Limb (tissue), 2 donors: ENCODE results near the gene CHRD.
"Not testable (repeated sequence)": the region's sequence is repeated elsewhere in the genome, so short reads cannot be mapped to it uniquely, and the experiment has no call there.

Experiments
- DNase-seq, 2 donors: peaks; one replicate each; pipeline ENCODE4 v3.0.0-alpha.2; 2016; ENCODE audit errors: extremely low spot score in 2 of 2

CHRD gene

DNA sequence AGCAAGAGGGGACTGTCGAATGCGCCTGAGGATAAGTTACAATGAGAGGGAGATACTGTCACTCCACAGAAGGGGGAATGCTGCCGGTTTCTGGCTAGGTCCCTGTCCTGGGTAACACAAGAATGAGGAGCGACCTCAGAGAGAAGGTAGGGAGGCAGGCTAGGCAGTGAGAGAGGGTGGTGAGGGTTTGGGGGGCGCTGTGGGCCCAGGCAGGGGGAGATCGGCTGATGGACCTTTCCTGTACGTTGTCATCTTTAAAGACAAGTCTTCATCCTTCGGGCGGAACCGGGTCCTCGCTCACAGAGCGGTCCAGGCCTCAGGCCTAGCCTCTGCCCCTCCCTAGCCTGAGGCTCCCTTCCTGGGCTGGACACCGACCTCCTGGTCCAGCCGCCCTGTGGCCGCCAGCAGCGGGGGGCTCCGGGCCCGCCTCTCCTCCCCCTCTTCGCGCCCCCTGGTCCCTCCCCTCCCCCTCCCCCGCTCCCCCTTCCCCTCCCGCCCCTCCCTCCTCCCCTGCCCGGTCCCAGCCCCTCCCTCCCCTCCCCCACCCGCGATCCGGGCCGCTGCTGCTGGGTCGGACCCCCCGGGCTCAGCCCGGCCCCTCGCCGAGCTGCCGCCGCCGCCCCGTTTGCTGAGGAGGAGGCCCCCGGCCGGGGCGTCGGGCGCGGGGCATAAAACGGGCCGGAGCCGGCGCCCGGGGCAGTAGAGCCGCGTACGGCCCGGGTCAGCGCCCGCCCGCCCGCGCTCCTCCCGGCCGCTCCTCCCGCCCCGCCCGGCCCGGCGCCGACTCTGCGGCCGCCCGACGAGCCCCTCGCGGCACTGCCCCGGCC, at the start of gene CHRD:
TSS of gene CHRD (plus strand) at position 697 of the 827 bp plus-strand sequence. CDS start 265 bp downstream, outside the sequence.
- peak in 1 of 2 donors; percentile 79 for DNase-seq

- DNase-seq = no peak
These were observed 47.3 kb upstream of the CHRD start for GRCh38 chr3:184332370-184333090.

DNA sequence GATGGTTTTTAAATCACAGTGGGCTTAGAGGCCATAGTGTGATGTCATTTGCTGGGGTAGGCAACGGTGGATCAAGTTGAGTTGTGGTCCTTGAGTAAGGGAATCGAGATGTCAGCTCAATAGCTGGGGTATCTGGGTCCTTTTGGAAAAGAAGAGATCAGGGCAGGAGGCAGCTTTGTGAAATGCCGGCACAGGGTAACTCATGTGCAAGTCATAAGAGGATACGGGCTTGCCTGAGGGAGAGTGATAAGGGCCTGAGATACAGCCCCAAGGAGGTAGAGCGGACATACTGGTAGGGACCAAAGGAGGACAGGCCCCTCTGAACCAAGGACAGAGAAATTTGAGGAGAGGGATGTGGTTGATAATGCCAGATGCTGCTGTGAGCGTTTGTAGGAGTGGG, 46.7 kb upstream of the CHRD start:
- no peak for DNase-seq

GRCh38 chr3:184333700-184334099, 46.2 kb upstream of the CHRD start:
- DNase-seq = no peak

GRCh38 chr3:184334470-184335158, 45.2 kb upstream of the CHRD start:
- no peak for DNase-seq

GRCh38 chr3:184335291-184335660, 44.6 kb upstream of the CHRD start:
- no peak for DNase-seq

GRCh38 chr3:184335661-184336546, 44.0 kb upstream of the CHRD start:
- DNase-seq = peak; percentile 87 to 96

- DNase-seq = peak; percentile 61 to 69
These were observed 43.1 kb upstream of the CHRD start for GRCh38 chr3:184336547-184337398.

DNA sequence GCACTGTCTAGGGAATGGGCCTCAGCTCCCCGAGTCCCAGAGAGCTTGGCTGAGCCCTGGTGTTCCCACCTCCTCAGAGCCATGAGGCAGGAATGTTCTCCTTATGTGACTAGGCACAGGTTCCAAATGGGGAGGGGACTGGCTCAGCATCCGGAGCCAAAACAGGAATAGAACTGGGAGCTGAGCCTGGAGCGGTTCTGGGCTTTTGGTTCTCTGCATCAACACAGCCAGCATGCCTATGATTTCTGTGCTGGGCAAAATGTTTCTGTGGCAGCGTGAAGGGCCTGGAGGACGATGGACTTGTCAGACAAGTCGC, 42.5 kb upstream of the CHRD start, which contains the start of gene FAM131A:
TSS of gene FAM131A (plus strand) at position 202 of the 316 bp plus-strand sequence. CDS start at position 233, 31 bp downstream.
- DNase-seq = peak; percentile 46 to 72

- no peak for DNase-seq
These were observed 41.9 kb upstream of the CHRD start for GRCh38 chr3:184337981-184338380.

DNA sequence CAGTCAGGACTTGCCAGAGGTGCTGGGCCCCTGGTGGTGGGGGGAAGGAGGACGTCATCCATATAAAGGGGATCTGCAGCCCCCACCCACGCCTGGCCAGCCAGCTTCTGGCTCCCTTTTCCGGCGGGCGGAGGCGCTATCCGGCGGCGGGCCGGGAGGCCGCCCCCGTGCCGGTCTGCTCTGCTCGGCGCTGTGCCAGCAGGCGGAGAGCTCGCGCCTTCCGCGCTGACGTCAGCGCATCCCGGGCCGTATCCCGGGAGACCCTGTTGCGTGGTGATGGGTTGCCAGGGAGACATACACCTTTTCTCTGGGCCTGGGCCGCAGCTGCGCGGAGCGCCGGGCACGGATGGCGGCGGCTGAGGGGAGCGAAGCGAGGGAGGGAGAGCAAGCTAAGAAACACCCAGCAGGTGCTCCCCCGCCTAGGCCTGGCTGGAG, 41.3 kb upstream of the CHRD start:
- DNase-seq = peak; percentile 83 to 95

DNA sequence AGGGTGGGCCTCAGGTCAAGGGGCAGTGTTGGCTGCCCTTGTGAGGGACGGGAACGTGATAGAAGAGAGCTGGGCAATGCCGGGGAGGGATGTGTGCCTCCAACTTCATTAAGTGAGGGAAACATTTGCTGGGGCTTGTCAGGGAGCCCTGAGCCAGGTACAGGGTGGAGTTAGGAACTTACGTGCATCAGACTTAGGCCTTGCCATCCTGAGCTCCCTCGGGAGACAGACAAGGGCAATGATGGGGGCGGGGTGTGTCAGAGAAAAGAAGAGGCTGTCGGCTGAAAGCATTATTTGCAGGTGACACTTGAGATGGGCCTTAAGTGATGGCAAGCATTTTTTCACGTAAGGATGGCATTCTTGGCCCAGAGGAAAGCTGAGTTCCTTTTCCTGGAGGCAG, 40.9 kb upstream of the CHRD start:
- DNase-seq = no peak

DNA sequence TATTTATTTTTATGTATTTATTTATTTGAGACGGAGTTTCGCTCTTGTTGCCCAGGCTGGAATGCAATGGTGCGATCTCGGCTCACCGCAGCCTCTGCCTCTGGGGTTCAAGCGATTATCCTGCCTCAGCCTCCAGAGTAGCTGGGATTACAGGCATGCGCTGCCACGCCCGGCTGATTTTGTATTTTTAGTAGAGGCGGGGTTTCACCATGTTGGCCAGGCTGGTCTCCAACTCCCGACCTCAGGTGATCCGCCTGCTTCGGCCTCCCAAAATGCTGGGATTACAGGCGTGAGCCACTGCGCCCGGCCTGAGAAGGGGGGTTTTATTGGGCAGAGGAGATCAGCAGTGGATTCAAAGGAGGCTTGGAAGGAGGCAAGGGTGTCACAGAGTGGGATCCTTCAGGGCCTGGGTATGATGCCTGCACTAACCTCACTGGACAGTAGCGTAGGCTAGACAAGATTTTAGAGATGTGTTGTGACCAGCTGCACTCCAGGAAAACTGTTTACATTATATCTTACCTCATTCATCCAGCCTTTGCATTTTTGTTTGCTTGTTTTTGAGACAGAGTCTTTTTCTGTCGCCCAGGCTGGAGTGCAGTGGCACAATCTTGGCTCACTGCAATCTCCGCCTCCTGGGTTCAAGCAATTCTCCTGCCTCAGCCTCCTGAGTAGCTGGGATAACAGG, 40.3 kb upstream of the CHRD start:
- DNase-seq = not testable (repeated sequence)

DNA sequence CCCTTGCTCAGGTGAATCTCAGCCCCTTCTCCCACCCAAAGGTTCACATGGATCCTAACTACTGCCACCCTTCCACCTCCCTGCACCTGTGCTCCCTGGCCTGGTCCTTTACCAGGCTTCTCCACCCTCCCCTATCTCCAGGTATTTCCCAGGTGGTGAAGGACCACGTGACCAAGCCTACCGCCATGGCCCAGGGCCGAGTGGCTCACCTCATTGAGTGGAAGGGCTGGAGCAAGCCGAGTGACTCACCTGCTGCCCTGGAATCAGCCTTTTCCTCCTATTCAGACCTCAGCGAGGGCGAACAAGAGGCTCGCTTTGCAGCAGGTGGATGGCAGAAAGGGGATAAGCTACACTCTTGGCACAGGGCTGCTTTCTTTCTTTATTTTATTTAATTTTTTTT, 37.9 kb upstream of the CHRD start:
- DNase-seq = no peak

GRCh38 chr3:184343200-184343876, 36.5 kb upstream of the CHRD start:
- no peak for DNase-seq

- DNase-seq = no peak
These were observed 35.1 kb upstream of the CHRD start for GRCh38 chr3:184344579-184345316.

GRCh38 chr3:184345317-184346144, 34.3 kb upstream of the CHRD start:
- no peak for DNase-seq
